HG02798 (cell line): ENCODE results near the gene PTOV1.

Experiments used
- ATAC-seq: cut with Tn5 transposase; IDR thresholded peaks from one replicate; pipeline ENCODE4 v1.9.1; 2021; ENCODE audit warnings: mild to moderate bottlenecking; ENCODE audit not compliant: unreplicated experiment, poor library complexity

PTOV1 gene

DNA sequence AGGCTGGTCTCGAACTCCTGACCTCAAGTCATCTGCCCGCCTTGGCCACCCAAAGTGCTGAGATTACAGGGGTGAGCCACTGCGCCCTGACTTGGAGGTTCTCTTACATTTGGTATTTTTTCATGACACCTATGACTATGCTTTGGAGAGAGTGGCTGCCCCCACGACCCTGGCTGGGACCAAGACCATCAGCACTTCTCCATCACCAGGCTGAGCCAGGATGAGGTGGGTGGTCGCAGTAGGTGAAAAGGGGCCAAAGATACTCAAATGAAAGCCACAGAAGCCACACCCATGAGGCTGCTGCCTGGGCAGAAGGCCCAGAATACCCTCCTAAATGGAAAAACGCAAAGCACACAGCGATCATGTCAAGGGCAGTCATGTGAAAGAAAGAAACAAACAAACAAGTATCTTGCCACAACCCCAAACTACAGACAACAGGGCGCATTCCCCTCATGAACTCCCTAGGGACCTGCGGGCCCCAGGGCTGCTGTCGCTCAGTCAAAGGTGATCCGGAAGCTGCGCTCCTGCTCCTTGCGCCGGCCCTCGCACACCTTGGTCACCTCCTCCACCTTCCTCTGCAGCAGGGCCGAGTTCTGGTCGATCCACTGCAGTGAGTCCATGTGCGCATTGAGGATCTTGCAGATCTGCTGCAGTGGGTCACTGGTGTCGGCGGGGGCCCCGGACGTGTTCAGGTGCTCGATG is 56.9 kb downstream of the PTOV1 start:
- ATAC-seq = peak; percentile 41

DNA sequence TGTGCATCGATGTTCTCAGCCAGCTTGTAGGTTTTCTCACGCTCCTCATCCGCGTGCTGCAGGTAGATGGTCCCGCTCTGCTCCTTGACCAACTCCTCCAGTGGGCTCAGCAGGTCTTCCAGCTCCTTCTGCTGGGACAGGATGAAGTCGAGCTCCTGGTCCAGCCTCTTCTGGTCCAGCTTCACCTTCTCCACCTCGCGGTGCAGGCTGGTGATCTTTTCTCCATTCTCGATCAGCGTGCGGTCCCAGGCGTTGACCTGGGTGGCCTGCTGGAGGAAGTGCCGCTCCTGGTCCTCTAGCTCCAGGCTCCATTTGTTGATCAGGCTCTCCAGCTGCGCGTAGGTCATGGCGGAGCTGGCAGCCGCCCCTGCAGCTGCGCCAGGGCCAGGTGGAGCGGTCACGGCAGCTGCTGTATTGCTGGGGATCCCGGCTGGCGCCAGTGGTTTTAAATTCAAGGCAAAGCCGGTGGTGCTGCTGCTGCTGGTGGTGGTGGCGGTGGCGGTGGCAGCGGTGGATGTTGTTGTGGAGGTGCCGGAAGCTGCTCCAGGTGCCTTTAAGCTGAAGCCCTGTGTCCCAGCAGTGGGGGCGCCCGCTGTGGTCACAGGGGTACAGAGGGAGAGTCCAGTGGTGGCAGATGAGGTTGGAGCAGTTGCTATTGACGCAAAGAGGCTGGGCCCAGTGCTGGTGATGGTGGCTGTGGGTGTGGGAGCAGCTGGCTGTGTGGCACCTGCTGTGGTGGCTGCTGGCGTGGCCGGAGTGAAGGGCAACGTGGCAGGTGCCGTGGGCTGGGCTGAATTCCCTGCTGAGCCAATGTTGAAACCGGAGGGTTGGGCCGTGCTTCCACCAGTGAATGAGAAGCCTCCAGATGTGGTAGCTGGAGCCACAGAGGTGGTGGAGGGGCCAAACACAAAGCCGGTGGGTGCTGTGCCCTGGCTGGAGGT is 57.8 kb downstream of the PTOV1 start:
- no peak for ATAC-seq

GRCh38 chr19:49910179-49910578 is 59.2 kb downstream of the PTOV1 start:
- no peak for ATAC-seq
